GM10266 (cell line): ENCODE measurements around the gene CFAP90.

Experiments used
- DNase-seq: peaks from one replicate; pipeline ENCODE4 v3.0.0; 2012; ENCODE audit errors: extremely low spot score
- TF ChIP-seq, protein P1 (sequence below): IDR thresholded peaks from 2 replicates; pipeline ENCODE4 v1.5.1; 2012; ENCODE audit warnings: mild to moderate bottlenecking, low read depth; ENCODE audit not compliant: control insufficient read depth, insufficient read depth; ENCODE audit errors: missing control alignments

The CFAP90 gene

GRCh38 chr5:7825630-7826029 is 25.3 kb downstream of the CFAP90 start:
- TF ChIP-seq, protein P1, sequence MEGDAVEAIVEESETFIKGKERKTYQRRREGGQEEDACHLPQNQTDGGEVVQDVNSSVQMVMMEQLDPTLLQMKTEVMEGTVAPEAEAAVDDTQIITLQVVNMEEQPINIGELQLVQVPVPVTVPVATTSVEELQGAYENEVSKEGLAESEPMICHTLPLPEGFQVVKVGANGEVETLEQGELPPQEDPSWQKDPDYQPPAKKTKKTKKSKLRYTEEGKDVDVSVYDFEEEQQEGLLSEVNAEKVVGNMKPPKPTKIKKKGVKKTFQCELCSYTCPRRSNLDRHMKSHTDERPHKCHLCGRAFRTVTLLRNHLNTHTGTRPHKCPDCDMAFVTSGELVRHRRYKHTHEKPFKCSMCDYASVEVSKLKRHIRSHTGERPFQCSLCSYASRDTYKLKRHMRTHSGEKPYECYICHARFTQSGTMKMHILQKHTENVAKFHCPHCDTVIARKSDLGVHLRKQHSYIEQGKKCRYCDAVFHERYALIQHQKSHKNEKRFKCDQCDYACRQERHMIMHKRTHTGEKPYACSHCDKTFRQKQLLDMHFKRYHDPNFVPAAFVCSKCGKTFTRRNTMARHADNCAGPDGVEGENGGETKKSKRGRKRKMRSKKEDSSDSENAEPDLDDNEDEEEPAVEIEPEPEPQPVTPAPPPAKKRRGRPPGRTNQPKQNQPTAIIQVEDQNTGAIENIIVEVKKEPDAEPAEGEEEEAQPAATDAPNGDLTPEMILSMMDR, result no peak
- no peak for DNase-seq

DNA sequence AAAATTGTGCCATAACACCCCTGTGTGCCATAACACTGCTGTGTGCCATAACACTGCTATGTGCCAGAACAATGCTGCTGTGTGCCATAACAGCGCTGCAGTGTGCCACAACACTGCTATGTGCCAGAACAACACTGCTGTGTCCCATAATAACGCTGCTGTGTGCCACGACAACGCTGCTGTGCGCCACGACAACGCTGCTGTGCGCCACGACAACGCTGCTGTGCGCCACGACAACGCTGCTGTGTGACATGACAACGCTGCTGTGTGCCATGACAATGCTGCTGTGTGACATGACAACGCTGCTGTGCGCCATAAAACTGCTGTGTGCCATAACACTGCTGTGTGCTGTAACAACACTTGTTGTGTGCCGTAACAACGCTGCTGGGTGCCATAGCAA is 25.9 kb downstream of the CFAP90 start:
- DNase-seq, result no peak
- TF ChIP-seq, protein P1, result no peak

- TF ChIP-seq, protein P1, result no peak
- no peak for DNase-seq
Observed at GRCh38 chr5:7823594-7823993, 27.3 kb downstream of the CFAP90 start.

GRCh38 chr5:7822449-7822848 is 28.5 kb downstream of the CFAP90 start:
- DNase-seq, result no peak
- TF ChIP-seq, protein P1, result no peak

GRCh38 chr5:7816535-7816901 is 34.4 kb downstream of the CFAP90 start:
- no peak for DNase-seq
- TF ChIP-seq, protein P1, result no peak

DNA sequence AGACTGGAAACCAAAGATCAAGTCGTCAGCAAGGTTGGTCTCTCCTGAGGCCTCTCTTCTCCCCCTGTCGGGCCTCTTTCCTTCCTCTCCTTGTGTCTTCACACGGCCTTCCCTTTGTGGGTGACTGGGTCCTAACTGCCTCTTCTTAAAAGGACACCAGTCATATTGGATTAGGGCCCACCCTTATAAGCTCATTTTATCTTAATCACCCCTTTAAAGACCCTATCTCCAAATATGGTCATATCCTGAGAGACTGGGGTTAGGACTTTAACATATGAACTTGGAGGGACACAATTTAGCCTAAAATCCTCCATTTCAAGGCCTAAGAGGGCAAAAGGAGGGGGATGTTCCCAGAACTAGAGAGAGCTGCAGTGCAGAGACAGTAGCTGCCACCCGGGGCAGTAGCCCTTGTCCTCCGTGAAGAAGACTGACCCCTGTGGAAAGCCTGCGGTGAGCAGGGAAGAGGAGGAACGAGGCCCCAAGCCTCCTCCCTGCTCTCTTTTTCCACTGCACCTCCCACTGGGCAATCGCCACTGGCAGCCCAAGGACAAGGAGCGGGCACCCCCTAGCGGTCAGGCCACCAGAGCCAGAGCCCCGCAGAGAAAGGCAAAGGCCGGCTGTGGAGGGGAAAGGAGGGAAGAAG is 34.9 kb downstream of the CFAP90 start:
- peak; percentile 83 for DNase-seq
- TF ChIP-seq, protein P1, result peak; percentile 99

DNA sequence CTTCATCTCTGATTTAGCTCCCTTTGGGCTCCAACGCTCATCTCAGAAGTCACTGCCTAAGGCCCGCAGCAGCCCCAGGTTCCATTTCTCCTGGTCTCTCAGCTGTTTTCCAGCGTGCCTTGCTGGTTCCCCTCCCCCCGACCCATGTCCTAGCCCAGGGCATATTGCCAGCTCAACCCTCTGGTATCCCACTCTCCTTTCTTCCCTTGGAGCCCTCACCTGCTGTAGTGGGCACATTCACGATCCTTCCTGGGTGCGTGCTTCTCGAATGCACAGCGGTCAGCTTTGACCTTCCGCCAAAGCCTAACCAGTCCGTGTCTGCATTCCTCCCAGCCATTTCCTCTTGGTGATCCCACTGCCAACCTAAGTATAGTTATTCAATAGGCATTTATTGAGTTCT is 36.1 kb downstream of the CFAP90 start:
- TF ChIP-seq, protein P1, result no peak
- no peak for DNase-seq
